Karpas-422 (cell line): ENCODE measurements around the gene MXD4. TPM values are rescaled to one million over a fixed set of nuclear protein-coding genes. Genes with fewer than 3 reads are reported as not detected.
A peak's percentile ranks its signal among the peaks of the same experiment; 100 is the strongest.

ENCODE experiments used
- DNase-seq: peaks from one replicate; pipeline ENCODE4 v3.0.0-alpha.2; 2015
- H2AFZ ChIP-seq: fragments of 200-600 bp; sonication (generic); 2 replicates; pipeline ENCODE4 v1.6.1; 2014; ENCODE audit warnings: antibody characterized with exemption, low read length, mixed read lengths
- H3K27ac ChIP-seq: fragments of 200-600 bp; sonication (generic); 2 replicates; pipeline ENCODE4 v1.5.1; 2014; ENCODE audit warnings: mild to moderate bottlenecking, low read length, moderate library complexity
- H3K27me3 ChIP-seq: fragments of 200-600 bp; sonication (generic); 2 replicates; pipeline ENCODE4 v1.6.1; 2014; ENCODE audit warnings: low read length, mixed read lengths
- H3K36me3 ChIP-seq: fragments of 200-600 bp; sonication (generic); 2 replicates; pipeline ENCODE4 v1.6.1; 2014; ENCODE audit warnings: low read length, mixed read lengths; ENCODE audit not compliant: insufficient read depth
- H3K4me1 ChIP-seq: fragments of 200-600 bp; sonication (generic); 2 replicates; pipeline ENCODE4 v1.6.1; 2014; ENCODE audit warnings: mild to moderate bottlenecking, low read length, mixed read lengths
- H3K4me2 ChIP-seq: fragments of 200-600 bp; sonication (generic); 2 replicates; pipeline ENCODE4 v1.6.1; 2014; ENCODE audit warnings: low read length, low read depth, mild to moderate bottlenecking; ENCODE audit not compliant: poor library complexity, severe bottlenecking
- H3K4me3 ChIP-seq: fragments of 200-600 bp; sonication (generic); 2 replicates; pipeline ENCODE4 v1.5.1; 2014; ENCODE audit warnings: mild to moderate bottlenecking, antibody characterized with exemption, low read length, mixed read lengths
- H3K79me2 ChIP-seq: fragments of 200-600 bp; sonication (generic); 2 replicates; pipeline ENCODE4 v1.6.1; 2014; ENCODE audit warnings: mild to moderate bottlenecking, low read length, mixed read lengths
- H3K9ac ChIP-seq: fragments of 200-600 bp; sonication (generic); 2 replicates; pipeline ENCODE4 v1.6.0; 2014; ENCODE audit warnings: low read length
- H3K9me2 ChIP-seq: fragments of 200-600 bp; sonication (generic), shearing (Covaris generic); replicated peaks from 2 replicates; pipeline ENCODE4 v1.6.0; 2014; ENCODE audit warnings: mild to moderate bottlenecking, low read length, moderate library complexity; ENCODE audit not compliant: insufficient read depth
- H3K9me3 ChIP-seq: fragments of 300-700, 200-600 bp; sonication (generic); 2 replicates; pipeline ENCODE4 v1.6.1; 2014; ENCODE audit warnings: low read length, mixed read lengths
- H4K20me1 ChIP-seq: fragments of 200-600 bp; sonication (generic); 2 replicates; pipeline ENCODE4 v1.6.1; 2014; ENCODE audit warnings: mild to moderate bottlenecking, antibody characterized with exemption, low read length, low read depth; ENCODE audit not compliant: insufficient read depth
- total RNA-seq: library from RNA; depleted of rRNA; stranded (reverse); fragments of >200 nt; shearing (Covaris generic); gene quantifications from 2 replicates; pipeline ENCODE4 v1.2.3, GENCODE V29; 2014; ENCODE audit warnings: low replicate concordance; rRNA removed

MXD4 gene
- 33.2 and 73.9 TPM in 2 replicates for total RNA-seq

- Histone ChIP-seq H3K4me2 (peak within 1 kb of the TSS; percentile 96), H3K4me1 (peaks cover 35% of the 10 kb centered on the region)
- no peak for DNase-seq
Measured at GRCh38 chr4:2261853-2262144, at the start of gene MXD4. TSS of gene MXD4 (minus strand) at chr4:2262109. CDS start at chr4:2261980, 129 bp downstream.

GRCh38 chr4:2306773-2307410, 45.0 kb upstream of the MXD4 start:
- H3K36me3 ChIP-seq: no peaks in the 10 kb centered on the region
- H3K4me3 ChIP-seq: no peak overlapping the region
- no peak overlapping the region for H2AFZ ChIP-seq

More at GRCh38 chr4:2261853-2262144, at the start of gene MXD4:
- Histone ChIP-seq H3K9me3 (no peaks in the 10 kb centered on the region), H3K4me3 (peak within 1 kb of the TSS; percentile 95), H3K36me3 (no peaks in the 10 kb centered on the region), H2AFZ (peak within 1 kb of the TSS; percentile 16; the same call in 1 of the 2 replicates), H3K79me2 (peaks cover 35% of the 10 kb centered on the region), H3K9ac (peak within 1 kb of the TSS; percentile 96), H3K27me3 (no peaks in the 10 kb centered on the region), H3K9me2 (no peaks in the 10 kb centered on the region), H3K27ac (peak within 1 kb of the TSS; percentile 72), H4K20me1 (peaks cover 23% of the 10 kb centered on the region)

GRCh38 chr4:2305766-2306501, 44.0 kb upstream of the MXD4 start:
- no peaks in the 10 kb centered on the region; the same call in 1 of the 2 replicates for H3K9me3 ChIP-seq
- H3K27ac ChIP-seq: no peak overlapping the region

More at GRCh38 chr4:2306773-2307410, 45.0 kb upstream of the MXD4 start:
- no peaks in the 10 kb centered on the region for H3K9me2 ChIP-seq
- no peaks in the 10 kb centered on the region for H4K20me1 ChIP-seq
- DNase-seq: no peak
- no peak overlapping the region for H3K4me2 ChIP-seq
- no peaks in the 10 kb centered on the region; the same call in 1 of the 2 replicates for H3K9me3 ChIP-seq
- no peak overlapping the region for H3K9ac ChIP-seq
- H3K27ac ChIP-seq: no peak overlapping the region
- H3K79me2 ChIP-seq: no peaks in the 10 kb centered on the region
- H3K27me3 ChIP-seq: 0 out of 2 replicates have a peak, but pooled peaks cover 3% of the 10 kb centered on the region
- H3K4me1 ChIP-seq: peaks cover 10% of the 10 kb centered on the region

GRCh38 chr4:2304877-2305561, 43.1 kb upstream of the MXD4 start:
- Histone ChIP-seq H3K36me3 (no peaks in the 10 kb centered on the region), H3K4me1 (peaks cover 10% of the 10 kb centered on the region), H3K9me2 (no peaks in the 10 kb centered on the region), H3K79me2 (no peaks in the 10 kb centered on the region), H4K20me1 (no peaks in the 10 kb centered on the region), H3K4me3 (no peak overlapping the region), H3K9ac (no peak overlapping the region), H3K27ac (no peak overlapping the region), H3K27me3 (0 out of 2 replicates have a peak, but pooled peaks cover 3% of the 10 kb centered on the region), H2AFZ (no peak overlapping the region), H3K4me2 (no peak overlapping the region), H3K9me3 (no peaks in the 10 kb centered on the region; the same call in 1 of the 2 replicates)
- no peak for DNase-seq

More at GRCh38 chr4:2305766-2306501, 44.0 kb upstream of the MXD4 start:
- H3K27me3 ChIP-seq: 0 out of 2 replicates have a peak, but pooled peaks cover 3% of the 10 kb centered on the region
- H3K36me3 ChIP-seq: no peaks in the 10 kb centered on the region
- H3K4me2 ChIP-seq: no peak overlapping the region
- H3K4me3 ChIP-seq: no peak overlapping the region
- no peak overlapping the region for H2AFZ ChIP-seq
- H4K20me1 ChIP-seq: no peaks in the 10 kb centered on the region
- DNase-seq: no peak
- no peaks in the 10 kb centered on the region for H3K9me2 ChIP-seq
- no peaks in the 10 kb centered on the region for H3K79me2 ChIP-seq
- no peak overlapping the region for H3K9ac ChIP-seq
- H3K4me1 ChIP-seq: peaks cover 10% of the 10 kb centered on the region

GRCh38 chr4:2304321-2304876, 42.5 kb upstream of the MXD4 start:
- H3K9ac ChIP-seq: no peak overlapping the region
- H3K4me1 ChIP-seq: peaks cover 8% of the 10 kb centered on the region
- no peaks in the 10 kb centered on the region; the same call in 1 of the 2 replicates for H3K9me3 ChIP-seq
- no peak overlapping the region for H3K4me2 ChIP-seq
- no peaks in the 10 kb centered on the region for H3K79me2 ChIP-seq
- 0 out of 2 replicates have a peak, but pooled peaks cover 3% of the 10 kb centered on the region for H3K27me3 ChIP-seq
- no peaks in the 10 kb centered on the region for H3K9me2 ChIP-seq
- H3K36me3 ChIP-seq: no peaks in the 10 kb centered on the region
- no peak overlapping the region for H3K4me3 ChIP-seq
- no peaks in the 10 kb centered on the region for H4K20me1 ChIP-seq
- DNase-seq: no peak
- no peak overlapping the region for H2AFZ ChIP-seq
- no peak overlapping the region for H3K27ac ChIP-seq

- Histone ChIP-seq H3K9me3 (no peaks in the 10 kb centered on the region; the same call in 1 of the 2 replicates), H3K9me2 (no peaks in the 10 kb centered on the region), H3K4me1 (peaks cover 2% of the 10 kb centered on the region), H2AFZ (no peak overlapping the region), H3K27me3 (0 out of 2 replicates have a peak, but pooled peaks cover 3% of the 10 kb centered on the region), H3K79me2 (no peaks in the 10 kb centered on the region), H3K27ac (no peak overlapping the region), H3K4me2 (no peak overlapping the region), H3K36me3 (no peaks in the 10 kb centered on the region), H4K20me1 (no peaks in the 10 kb centered on the region), H3K4me3 (no peak overlapping the region), H3K9ac (no peak overlapping the region)
- DNase-seq: no peak
Measured at GRCh38 chr4:2303686-2304320, 41.9 kb upstream of the MXD4 start.

- no peak for DNase-seq
- no peak overlapping the region for H2AFZ ChIP-seq
- H3K4me1 ChIP-seq: peaks cover 6% of the 10 kb centered on the region
- no peak overlapping the region for H3K27ac ChIP-seq
- no peaks in the 10 kb centered on the region for H3K79me2 ChIP-seq
- no peaks in the 10 kb centered on the region; the same call in 1 of the 2 replicates for H3K9me3 ChIP-seq
- no peaks in the 10 kb centered on the region for H4K20me1 ChIP-seq
- 0 out of 2 replicates have a peak, but pooled peaks cover 3% of the 10 kb centered on the region for H3K27me3 ChIP-seq
- H3K9ac ChIP-seq: no peak overlapping the region
- no peaks in the 10 kb centered on the region for H3K36me3 ChIP-seq
- no peaks in the 10 kb centered on the region for H3K9me2 ChIP-seq
- H3K4me2 ChIP-seq: no peak overlapping the region
- H3K4me3 ChIP-seq: no peak overlapping the region
Measured at GRCh38 chr4:2303121-2303685, 41.3 kb upstream of the MXD4 start.
